NCI-H446 (cell line): Measurements from ENCODE around the gene RAB6A.
A peak's percentile ranks its signal among the peaks of the same experiment; 100 is the strongest.

ENCODE experiments used
- DNase-seq, 2 experiments: peaks; one replicate each; lab custom pipeline; 2025; lab: John Stamatoyannopoulos, UW

The RAB6A gene

GRCh38 chr11:73652856-73653559 is 107.9 kb downstream of the RAB6A start:
- no peak for DNase-seq

GRCh38 chr11:73652046-73652730 is 108.7 kb downstream of the RAB6A start:
- no peak for DNase-seq

- no peak for DNase-seq
These were observed 109.2 kb downstream of the RAB6A start for GRCh38 chr11:73651661-73652045.

GRCh38 chr11:73651252-73651651 is 109.6 kb downstream of the RAB6A start:
- DNase-seq, result no peak

- DNase-seq, result no peak
These were observed 110.5 kb downstream of the RAB6A start for GRCh38 chr11:73650400-73650799.

GRCh38 chr11:73649206-73649605 is 111.7 kb downstream of the RAB6A start:
- no peak for DNase-seq

- no peak for DNase-seq
These were observed 112.3 kb downstream of the RAB6A start for GRCh38 chr11:73648571-73649046.

- DNase-seq, result no peak
These were observed 112.8 kb downstream of the RAB6A start for GRCh38 chr11:73648121-73648520.

GRCh38 chr11:73647459-73648100 is 113.3 kb downstream of the RAB6A start:
- DNase-seq, result no peak

GRCh38 chr11:73645972-73646631 is 114.8 kb downstream of the RAB6A start, which contains the start of gene PLEKHB1:
Gene PLEKHB1, plus strand, starts transcription at chr11:73646581. Its CDS starts 28 bp downstream, at chr11:73646609.
- DNase-seq, result no peak

- no peak for DNase-seq
These were observed 115.5 kb downstream of the RAB6A start for GRCh38 chr11:73645121-73645969.

- no peak for DNase-seq
These were observed 119.2 kb downstream of the RAB6A start for GRCh38 chr11:73641668-73642067.

GRCh38 chr11:73640592-73640991 is 120.3 kb downstream of the RAB6A start:
- no peak for DNase-seq

GRCh38 chr11:73637012-73637411 is 123.9 kb downstream of the RAB6A start:
- DNase-seq, result peak in 1 of 2 experiments; percentile 39

GRCh38 chr11:73636249-73636648 is 124.6 kb downstream of the RAB6A start:
- DNase-seq, result no peak

- no peak for DNase-seq
These were observed 125.2 kb downstream of the RAB6A start for GRCh38 chr11:73635721-73636120.

- no peak for DNase-seq
These were observed 126.9 kb downstream of the RAB6A start for GRCh38 chr11:73633999-73634398.

- DNase-seq, result no peak
These were observed 127.9 kb downstream of the RAB6A start for GRCh38 chr11:73632996-73633395.

- DNase-seq, result no peak
These were observed 131.0 kb downstream of the RAB6A start for GRCh38 chr11:73629907-73630306.

- peak; percentile 26 to 83 for DNase-seq
These were observed 135.1 kb downstream of the RAB6A start for GRCh38 chr11:73625696-73626318.
